ENCODE measurements around the gene CNTD1. TPM values are rescaled to one million over a fixed set of nuclear protein-coding genes. Genes with fewer than 3 reads are reported as not detected.
A peak's percentile ranks its signal among the peaks of the same experiment; 100 is the strongest.
"Not testable (repeated sequence)": the region's sequence is repeated elsewhere in the genome, so short reads cannot be mapped to it uniquely, and the experiment has no call there.

CNTD1 gene
- total RNA-seq, 1 experiment from 2014 or later, result 0.17 TPM

- Histone ChIP-seq H3K27me3 (ENCODE audit: control insufficient read depth, insufficient read depth, low read length) (no peaks in the 10 kb centered on the region), H3K36me3 (replicated peaks; ENCODE audit: control insufficient read depth, insufficient read depth, low read length) (no peaks in the 10 kb centered on the region), H3K4me3 (ENCODE audit: insufficient read depth, low read depth, low read length) (no peak overlapping the region)
- no peak for DNase-seq
These were observed 55.5 kb downstream of the CNTD1 start for GRCh38 chr17:42853968-42854790.

GRCh38 chr17:42855048-42855596, 56.5 kb downstream of the CNTD1 start:
- Histone ChIP-seq H3K4me3 (ENCODE audit: insufficient read depth, low read depth, low read length) (no peak overlapping the region), H3K36me3 (replicated peaks; ENCODE audit: control insufficient read depth, insufficient read depth, low read length) (no peaks in the 10 kb centered on the region), H3K27me3 (ENCODE audit: control insufficient read depth, insufficient read depth, low read length) (no peaks in the 10 kb centered on the region)
- no peak for DNase-seq

GRCh38 chr17:42856093-42856492, 57.4 kb downstream of the CNTD1 start:
- not testable (repeated sequence) for H3K36me3 ChIP-seq (replicated peaks; ENCODE audit: control insufficient read depth, insufficient read depth, low read length); H3K4me3 ChIP-seq (ENCODE audit: insufficient read depth, low read depth, low read length); H3K27me3 ChIP-seq (ENCODE audit: control insufficient read depth, insufficient read depth, low read length); DNase-seq

- DNase-seq; H3K27me3 ChIP-seq (ENCODE audit: control insufficient read depth, insufficient read depth, low read length); H3K4me3 ChIP-seq (ENCODE audit: insufficient read depth, low read depth, low read length); H3K36me3 ChIP-seq (replicated peaks; ENCODE audit: control insufficient read depth, insufficient read depth, low read length): not testable (repeated sequence)
These were observed 57.9 kb downstream of the CNTD1 start for GRCh38 chr17:42856516-42856915.

- no peaks in the 10 kb centered on the region for H3K27me3 ChIP-seq (ENCODE audit: control insufficient read depth, insufficient read depth, low read length)
- peak; percentile 80 for DNase-seq
- no peak overlapping the region for H3K4me3 ChIP-seq (ENCODE audit: insufficient read depth, low read depth, low read length)
- H3K36me3 ChIP-seq (replicated peaks; ENCODE audit: control insufficient read depth, insufficient read depth, low read length), result no peaks in the 10 kb centered on the region
These were observed 58.7 kb downstream of the CNTD1 start for GRCh38 chr17:42857389-42857788.

Other genes with a start within 250 kb of the CNTD1 start
- 1.1 and 2.9 TPM in 2 replicates for gene HSD17B1, start 245.9 kb upstream of the CNTD1 start, total RNA-seq (2014; rRNA removed; shearing (Covaris generic))
- gene COASY, start 236.7 kb upstream of the CNTD1 start, total RNA-seq (2014; rRNA removed; shearing (Covaris generic)), result 56.1 and 59.2 TPM in 2 replicates
- 29.4 and 35.0 TPM in 2 replicates for gene MLX, start 231.8 kb upstream of the CNTD1 start, total RNA-seq (2014; rRNA removed; shearing (Covaris generic))
- 14.7 and 17.0 TPM in 2 replicates for gene PSMC3IP, start 221.1 kb upstream of the CNTD1 start, total RNA-seq (2014; rRNA removed; shearing (Covaris generic))
- 39.4 and 51.7 TPM in 2 replicates for gene RETREG3, start 189.5 kb upstream of the CNTD1 start, total RNA-seq (2014; rRNA removed; shearing (Covaris generic))
- 147 and 158 TPM in 2 replicates for gene TUBG1, start 189.2 kb upstream of the CNTD1 start, total RNA-seq (2014; rRNA removed; shearing (Covaris generic))
- 15.0 and 20.5 TPM in 2 replicates for gene TUBG2, start 139.6 kb upstream of the CNTD1 start, total RNA-seq (2014; rRNA removed; shearing (Covaris generic))
- gene PLEKHH3, start 121.9 kb upstream of the CNTD1 start, total RNA-seq (2014; rRNA removed; shearing (Covaris generic)), result 37.2 and 47.2 TPM in 2 replicates
- 4.8 and 6.2 TPM in 2 replicates for gene CCR10, start 117.0 kb upstream of the CNTD1 start, total RNA-seq (2014; rRNA removed; shearing (Covaris generic))
- 6.1 and 12.0 TPM in 2 replicates for gene CNTNAP1, start 116.3 kb upstream of the CNTD1 start, total RNA-seq (2014; rRNA removed; shearing (Covaris generic))
- 13.9 and 26.4 TPM in 2 replicates for gene EZH1, start 53.8 kb upstream of the CNTD1 start, total RNA-seq (2014; rRNA removed; shearing (Covaris generic))
- gene RAMP2, start 37.6 kb upstream of the CNTD1 start, total RNA-seq (2014; rRNA removed; shearing (Covaris generic)), result 10.8 and 13.5 TPM in 2 replicates
- gene VPS25, start 25.4 kb upstream of the CNTD1 start, total RNA-seq (2014; rRNA removed; shearing (Covaris generic)), result 146 and 152 TPM in 2 replicates
- gene WNK4, start 18.3 kb upstream of the CNTD1 start, total RNA-seq (2014; rRNA removed; shearing (Covaris generic)), result 0.24 and 0.44 TPM in 2 replicates
- gene COA3, start 157 bp upstream of the CNTD1 start, total RNA-seq (2014; rRNA removed; shearing (Covaris generic)), result 75.9 and 89.7 TPM in 2 replicates
- 52.4 and 55.6 TPM in 2 replicates for gene BECN1, start 25.4 kb downstream of the CNTD1 start, total RNA-seq (2014; rRNA removed; shearing (Covaris generic))
- gene PSME3, start 34.5 kb downstream of the CNTD1 start, total RNA-seq (2014; rRNA removed; shearing (Covaris generic)), result 113 and 121 TPM in 2 replicates
- 1.9 and 6.0 TPM in 2 replicates for gene AOC2, start 45.7 kb downstream of the CNTD1 start, total RNA-seq (2014; rRNA removed; shearing (Covaris generic))
- gene AOC3, start 52.3 kb downstream of the CNTD1 start, total RNA-seq (2014; rRNA removed; shearing (Covaris generic)), result 0.31 and 3.5 TPM in 2 replicates
- gene G6PC1, start 101.9 kb downstream of the CNTD1 start, total RNA-seq (2014; rRNA removed; shearing (Covaris generic)), result not detected in 2 replicates
- 28.7 and 34.2 TPM in 2 replicates for gene AARSD1, start 165.6 kb downstream of the CNTD1 start, total RNA-seq (2014; rRNA removed; shearing (Covaris generic))
- gene PTGES3L, start 181.2 kb downstream of the CNTD1 start, total RNA-seq (2014; rRNA removed; shearing (Covaris generic)), result 1.0 and 2.7 TPM in 2 replicates
- gene RUNDC1, start 181.7 kb downstream of the CNTD1 start, total RNA-seq (2014; rRNA removed; shearing (Covaris generic)), result 7.7 and 8.3 TPM in 2 replicates
- gene RPL27, start 199.6 kb downstream of the CNTD1 start, total RNA-seq (2014; rRNA removed; shearing (Covaris generic)), result 1,832 and 1,859 TPM in 2 replicates
- 3.9 and 6.2 TPM in 2 replicates for gene IFI35, start 207.9 kb downstream of the CNTD1 start, total RNA-seq (2014; rRNA removed; shearing (Covaris generic))
- 263 and 264 TPM in 2 replicates for gene VAT1, start 223.5 kb downstream of the CNTD1 start, total RNA-seq (2014; rRNA removed; shearing (Covaris generic))
- 25.3 and 25.9 TPM in 2 replicates for gene RND2, start 226.4 kb downstream of the CNTD1 start, total RNA-seq (2014; rRNA removed; shearing (Covaris generic))

Data from H7 (cell line).